HepG2 (cell line): ENCODE results near the gene DNMT3B. TPM values are rescaled to one million over a fixed set of nuclear protein-coding genes. Genes with fewer than 3 reads are reported as not detected.

Experiments
- HMGXB4 ChIP-seq, 2 experiments: sonication (generic) in 1 of 2; formaldehyde crosslinking in 1 of 2; IDR thresholded peaks; 2 replicates each; pipeline versions ENCODE4 v1.4.0 to v1.6.1; 2018 to 2020; ENCODE audit warnings: missing genetic modification reagents in 2 of 2, borderline replicate concordance in 1 of 2, low read depth in 1 of 2, mild to moderate bottlenecking in 1 of 2, missing biosample characterization in 1 of 2
- KAT7 ChIP-seq: IDR thresholded peaks from 2 replicates; pipeline ENCODE4 v1.6.1; 2018; ENCODE audit warnings: borderline replicate concordance, missing compliant biosample characterization
- MEIS2 ChIP-seq: sonication (generic); formaldehyde crosslinking; IDR thresholded peaks from 2 replicates; pipeline ENCODE4 v1.9.0; 2021; ENCODE audit warnings: mild to moderate bottlenecking, missing genetic modification reagents
- PHF21A ChIP-seq: sonication (generic); formaldehyde crosslinking; IDR thresholded peaks from 2 replicates; pipeline ENCODE4 v1.5.0; 2020; ENCODE audit warnings: mild to moderate bottlenecking, missing genetic modification reagents
- RFX1 ChIP-seq: fragments of 450-650 bp; IDR thresholded peaks from 2 replicates; pipeline ENCODE4 v1.6.1; 2017
- SNAPC4 ChIP-seq: sonication (generic); formaldehyde crosslinking; IDR thresholded peaks from 2 replicates; pipeline ENCODE4 v1.4.0; 2020; ENCODE audit warnings: mild to moderate bottlenecking, missing genetic modification reagents
- SUZ12 ChIP-seq: fragments of 150-350 bp; IDR thresholded peaks from 2 replicates; pipeline ENCODE4 v1.6.1; 2014; ENCODE audit warnings: low read depth, low read length
- WIZ ChIP-seq: sonication (generic); formaldehyde crosslinking; IDR thresholded peaks from 2 replicates; pipeline ENCODE4 v1.5.1; 2020; ENCODE audit warnings: mild to moderate bottlenecking, missing genetic modification reagents
- ZBTB20 ChIP-seq: sonication (generic); formaldehyde crosslinking; IDR thresholded peaks from 2 replicates; pipeline ENCODE4 v1.8.1; 2023; ENCODE audit warnings: missing genetic modification reagents, low read depth, mild to moderate bottlenecking, borderline replicate concordance
- ZFP36 ChIP-seq: fragments of 150-350 bp; IDR thresholded peaks from 2 replicates; pipeline ENCODE4 v1.6.1; 2018; ENCODE audit warnings: borderline replicate concordance, low read length, low read depth; ENCODE audit not compliant: partially characterized antibody
- ZNF24 ChIP-seq: fragments of 450-650 bp; IDR thresholded peaks from 2 replicates; pipeline ENCODE4 v1.6.1; 2017; ENCODE audit warnings: antibody characterized with exemption, mild to moderate bottlenecking
- ZNF30 ChIP-seq: sonication (generic); formaldehyde crosslinking; IDR thresholded peaks from 2 replicates; pipeline ENCODE4 v1.5.0; 2020; ENCODE audit warnings: mild to moderate bottlenecking, missing genetic modification reagents
- ZNF414 ChIP-seq: sonication (generic); formaldehyde crosslinking; IDR thresholded peaks from 2 replicates; pipeline ENCODE4 v1.5.0; 2020; ENCODE audit warnings: missing genetic modification reagents
- ZNF687 ChIP-seq: sonication (generic); formaldehyde crosslinking; IDR thresholded peaks from 2 replicates; pipeline ENCODE4 v1.5.1; 2020; ENCODE audit warnings: mild to moderate bottlenecking, missing genetic modification reagents, moderate library complexity
- ZNF710 ChIP-seq: sonication (generic); formaldehyde crosslinking; IDR thresholded peaks from 2 replicates; pipeline ENCODE4 v1.5.0; 2020; ENCODE audit warnings: mild to moderate bottlenecking, missing genetic modification reagents, borderline replicate concordance
- ZNF772 ChIP-seq: sonication (generic); formaldehyde crosslinking; IDR thresholded peaks from 2 replicates; pipeline ENCODE4 v1.5.0; 2020; ENCODE audit warnings: mild to moderate bottlenecking, missing genetic modification reagents
- polyA plus RNA-seq, 8 experiments: library from polyadenylated mRNA; depleted of rRNA in 3 of 8; stranded (reverse) in 7 of 8; unstranded in 1 of 8; fragments of >200 nt; fragmentation: Illumina TruSeq in 4 of 8; extraction: Trizol in 4 of 8; gene quantifications; 2 replicates each; pipeline versions ENCODE4 v1.2.1 to v1.2.3, GENCODE V29; 2011 to 2016; ENCODE audit warnings: low read depth in 4 of 8, missing spikeins in 1 of 8, mixed read lengths in 1 of 8; ENCODE audit not compliant: insufficient read depth in 1 of 8
- total RNA-seq, 5 experiments: library from RNA; depleted of rRNA; stranded (reverse); fragments of >200 nt; fragmentation: Illumina TruSeq; extraction: Trizol; gene quantifications; 2 replicates each; pipeline ENCODE4 v1.2.3, GENCODE V29; 2016; ENCODE audit warnings: low read depth in 1 of 5

DNMT3B gene
- total and polyA plus RNA-seq, 2 of the 13 experiments (the other 11 are each of a cell fraction or from before 2014, with no cell fraction given) = 3.8 to 13.9 TPM

GRCh38 chr20:32762754-32763201, 593 bp downstream of the DNMT3B start (continued):
- peak; percentile 65; the same call in 1 of the 2 replicates for TF ChIP-seq SNAPC4
- TF ChIP-seq ZNF30 (CRISPR knock-in tag) = no peak
- peak; percentile 59; the same call in 1 of the 2 replicates for TF ChIP-seq ZBTB20 (CRISPR knock-in tag)
- TF ChIP-seq PHF21A = no peak
- TF ChIP-seq RFX1 = no peak
- 0 out of 2 replicates have a peak, but pooled peaks have one; percentile 43 for TF ChIP-seq ZNF710 (CRISPR knock-in tag)
- TF ChIP-seq ZNF772 = no peak
- no peak for TF ChIP-seq ZNF24
- TF ChIP-seq MEIS2 (CRISPR knock-in tag) = peak; percentile 25; the same call in 1 of the 2 replicates
- no peak for TF ChIP-seq WIZ (CRISPR knock-in tag)
- peak in 1 of 2 experiments; percentile 61; a peak in 2 of 4 replicates for TF ChIP-seq HMGXB4 (CRISPR knock-in tag; IDR thresholded peaks at IDR 0.05; ENCODE audit: borderline replicate concordance in 1 of 2, low read depth in 1 of 2)
- TF ChIP-seq KAT7 (CRISPR knock-in tag) = no peak
- TF ChIP-seq SUZ12 = no peak
- TF ChIP-seq ZNF414 (CRISPR knock-in tag) = 0 out of 2 replicates have a peak, but pooled peaks have one; percentile 74
- no peak for TF ChIP-seq ZFP36
- TF ChIP-seq ZNF687 = no peak
